PC-9 (cell line): Measurements from ENCODE around the gene LIN28A. TPM values are rescaled to one million over a fixed set of nuclear protein-coding genes. Genes with fewer than 3 reads are reported as not detected.
"Not testable (repeated sequence)": the region's sequence is repeated elsewhere in the genome, so short reads cannot be mapped to it uniquely, and the experiment has no call there.

Source experiments
- BruUV-seq: library from RNA; stranded (reverse); fragments of 400-500 nt; replicated peaks from 2 replicates; lab custom pipeline; 2021; lab: Mats Ljungman, UMichigan
- CTCF ChIA-PET: fragments of 300-600 bp; sonication (Branson Sonifier 250); formaldehyde crosslinking; loops from one replicate; lab custom pipeline; 2022; ENCODE audit warnings: antibody characterized with exemption; lab: Charles Lee
- POLR2A ChIA-PET: fragments of 300-600 bp; sonication (Branson Sonifier 250); formaldehyde crosslinking; loops from one replicate; lab custom pipeline; 2022; ENCODE audit warnings: antibody characterized with exemption; ENCODE audit not compliant: unreplicated experiment; lab: Charles Lee
- DNase-seq, 2 experiments: peaks; one replicate each; pipeline versions ENCODE4 v3.0.0 to v3.0.0-alpha.2; 2015 to 2022; ENCODE audit warnings: mixed read lengths in 1 of 2
- H2AFZ ChIP-seq: fragments of 200-600 bp; sonication (generic); 2 replicates; pipeline ENCODE4 v1.8.1; 2017; ENCODE audit warnings: antibody characterized with exemption
- H3F3A ChIP-seq: fragments of 200-600 bp; sonication (generic); 2 replicates; pipeline ENCODE4 v1.8.1; 2017; ENCODE audit warnings: antibody characterized with exemption, mild to moderate bottlenecking, low read depth; ENCODE audit not compliant: insufficient read depth
- H3K27ac ChIP-seq: fragments of 200-600 bp; sonication (generic); 2 replicates; pipeline ENCODE4 v1.6.1; 2016; ENCODE audit warnings: mixed run types
- H3K27me3 ChIP-seq: fragments of 200-600 bp; sonication (generic); 2 replicates; pipeline ENCODE4 v1.6.1; 2016; ENCODE audit warnings: low read depth, mixed run types; ENCODE audit not compliant: insufficient read depth
- H3K36me3 ChIP-seq: fragments of 200-600 bp; sonication (generic); 2 replicates; pipeline ENCODE4 v1.6.1; 2016; ENCODE audit warnings: low read depth, mixed run types
- H3K4me1 ChIP-seq: fragments of 200-600 bp; sonication (generic); replicated peaks from 2 replicates; pipeline ENCODE4 v1.6.1; 2016; ENCODE audit warnings: mixed run types; ENCODE audit not compliant: insufficient read depth
- H3K4me2 ChIP-seq: fragments of 200-600 bp; sonication (generic); 2 replicates; pipeline ENCODE4 v1.6.1; 2017; ENCODE audit warnings: mixed run types
- H3K4me3 ChIP-seq: fragments of 200-600 bp; sonication (generic); 2 replicates; pipeline ENCODE4 v1.6.1; 2016; ENCODE audit warnings: mixed run types
- H3K79me2 ChIP-seq: fragments of 200-600 bp; sonication (generic); 2 replicates; pipeline ENCODE4 v1.6.1; 2017; ENCODE audit warnings: low read depth, mixed run types
- H3K9me2 ChIP-seq: fragments of 200-600 bp; sonication (generic); 2 replicates; pipeline ENCODE4 v1.8.1; 2017; ENCODE audit warnings: mild to moderate bottlenecking; ENCODE audit not compliant: insufficient read depth
- H3K9me3 ChIP-seq: fragments of 200-600 bp; sonication (generic); 2 replicates; pipeline ENCODE4 v1.8.1; 2016; ENCODE audit warnings: low read depth; ENCODE audit not compliant: insufficient read depth
- H4K20me1 ChIP-seq: fragments of 200-600 bp; sonication (generic); 2 replicates; pipeline ENCODE4 v1.8.1; 2017; ENCODE audit not compliant: insufficient read depth
- EZH2 ChIP-seq: fragments of 200-600 bp; sonication (generic); IDR thresholded peaks from 2 replicates; pipeline ENCODE4 v1.8.0; 2017; ENCODE audit warnings: antibody characterized with exemption, low read depth
- intact Hi-C: fragments of 100-400 bp; cut with micrococcal nuclease; formaldehyde crosslinking; loops from one replicate; pipeline ENCODE4 v1.10.0; 2022; ENCODE audit not compliant: unreplicated experiment
- total RNA-seq: library from RNA; stranded (reverse); gene quantifications from 2 replicates; pipeline ENCODE4 v1.2.3, GENCODE V29; 2021
- TF ChIP-seq, protein P1 (sequence below): fragments of 200-600 bp; sonication (generic); conservative IDR thresholded peaks from 2 replicates; pipeline ENCODE4 v1.6.1; 2017; ENCODE audit warnings: mixed run types, antibody characterized with exemption, mild to moderate bottlenecking, moderate library complexity

Gene LIN28A
- total RNA-seq, 1 experiment from 2014 or later, result not detected

DNA sequence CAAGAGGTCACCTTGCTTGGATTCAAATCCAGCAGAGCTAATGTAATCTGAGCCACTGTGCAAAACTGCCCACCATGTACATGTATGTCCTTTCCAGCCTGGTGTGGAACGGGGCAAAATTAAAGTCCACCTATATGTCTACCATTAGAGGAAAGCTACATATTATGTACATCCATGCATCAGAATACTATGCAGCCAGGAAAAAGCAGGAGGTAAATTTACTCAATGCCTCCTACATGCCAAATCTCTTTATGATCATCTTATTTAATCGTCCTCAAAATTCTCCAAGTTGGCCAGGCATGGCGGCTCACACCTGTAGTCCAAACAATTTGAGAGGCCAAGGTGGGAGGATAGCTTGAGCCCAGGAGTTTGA, 31.8 kb upstream of the LIN28A start:
- H3K4me3 ChIP-seq, result no peak overlapping the region
- no peaks in the 10 kb centered on the region for H3K9me3 ChIP-seq
- H3F3A ChIP-seq, result peaks cover 18% of the 10 kb centered on the region; the same call in 1 of the 2 replicates

DNA sequence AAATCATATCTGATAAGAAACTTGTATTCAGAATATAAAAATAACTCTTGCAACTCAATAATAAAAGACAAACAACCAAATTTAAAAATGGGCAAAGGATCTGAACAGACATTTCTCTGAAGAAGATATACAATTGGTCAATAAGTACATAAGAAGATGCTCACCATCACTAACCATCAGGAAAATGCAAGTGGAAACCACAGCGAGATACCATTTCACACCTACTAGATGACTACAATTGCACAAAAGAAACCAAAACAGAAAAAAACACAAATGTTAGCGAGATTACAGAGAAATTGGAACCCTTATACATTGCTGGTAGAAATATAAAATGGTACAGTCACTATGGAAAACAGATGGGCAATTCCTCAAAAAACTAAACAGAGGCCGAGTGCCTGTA, 26.5 kb upstream of the LIN28A start:
- intact Hi-C loops, result no loop called here
- H3K4me1 ChIP-seq, result peaks cover 5% of the 10 kb centered on the region; the same call in 1 of the 2 replicates
- H3K27me3 ChIP-seq, result no peaks in the 10 kb centered on the region
- ChIA-PET POLR2A (no interaction called here), CTCF (interaction anchor here (0.7 kb wide), 1 partner anchor 26 kb away, joined by 4 read pairs; no protein-coding TSS in a partner anchor)
- no peaks in the 10 kb centered on the region for H4K20me1 ChIP-seq
- H3K79me2 ChIP-seq, result no peaks in the 10 kb centered on the region
- DNase-seq, result no peak
- H3K36me3 ChIP-seq, result no peaks in the 10 kb centered on the region
- H3K9me2 ChIP-seq, result no peaks in the 10 kb centered on the region
- TF ChIP-seq EZH2, result no peak
- TF ChIP-seq, protein P1, sequence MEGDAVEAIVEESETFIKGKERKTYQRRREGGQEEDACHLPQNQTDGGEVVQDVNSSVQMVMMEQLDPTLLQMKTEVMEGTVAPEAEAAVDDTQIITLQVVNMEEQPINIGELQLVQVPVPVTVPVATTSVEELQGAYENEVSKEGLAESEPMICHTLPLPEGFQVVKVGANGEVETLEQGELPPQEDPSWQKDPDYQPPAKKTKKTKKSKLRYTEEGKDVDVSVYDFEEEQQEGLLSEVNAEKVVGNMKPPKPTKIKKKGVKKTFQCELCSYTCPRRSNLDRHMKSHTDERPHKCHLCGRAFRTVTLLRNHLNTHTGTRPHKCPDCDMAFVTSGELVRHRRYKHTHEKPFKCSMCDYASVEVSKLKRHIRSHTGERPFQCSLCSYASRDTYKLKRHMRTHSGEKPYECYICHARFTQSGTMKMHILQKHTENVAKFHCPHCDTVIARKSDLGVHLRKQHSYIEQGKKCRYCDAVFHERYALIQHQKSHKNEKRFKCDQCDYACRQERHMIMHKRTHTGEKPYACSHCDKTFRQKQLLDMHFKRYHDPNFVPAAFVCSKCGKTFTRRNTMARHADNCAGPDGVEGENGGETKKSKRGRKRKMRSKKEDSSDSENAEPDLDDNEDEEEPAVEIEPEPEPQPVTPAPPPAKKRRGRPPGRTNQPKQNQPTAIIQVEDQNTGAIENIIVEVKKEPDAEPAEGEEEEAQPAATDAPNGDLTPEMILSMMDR, result no peak
- no peak overlapping the region for H3K27ac ChIP-seq
- H3K4me2 ChIP-seq, result no peak overlapping the region
- H2AFZ ChIP-seq, result no peak overlapping the region
- BruUV-seq, result no TSS peak
- no peak overlapping the region for H3K4me3 ChIP-seq
- H3F3A ChIP-seq, result no peaks in the 10 kb centered on the region
- no peaks in the 10 kb centered on the region for H3K9me3 ChIP-seq

More for the DNA sequence above, 31.8 kb upstream of the LIN28A start:
- ChIA-PET CTCF (no interaction called here), POLR2A (no interaction called here)
- TF ChIP-seq, protein P1, result no peak
- TF ChIP-seq EZH2, result no peak
- Histone ChIP-seq H3K27me3 (no peaks in the 10 kb centered on the region), H3K27ac (no peak overlapping the region), H3K4me1 (peaks cover 17% of the 10 kb centered on the region), H3K79me2 (no peaks in the 10 kb centered on the region), H3K4me2 (peak overlapping the region; percentile 42), H3K9me2 (no peaks in the 10 kb centered on the region), H2AFZ (no peak overlapping the region), H3K36me3 (no peaks in the 10 kb centered on the region), H4K20me1 (no peaks in the 10 kb centered on the region)
- no peak for DNase-seq
- BruUV-seq, result no TSS peak
- intact Hi-C loops, result no loop called here

DNA sequence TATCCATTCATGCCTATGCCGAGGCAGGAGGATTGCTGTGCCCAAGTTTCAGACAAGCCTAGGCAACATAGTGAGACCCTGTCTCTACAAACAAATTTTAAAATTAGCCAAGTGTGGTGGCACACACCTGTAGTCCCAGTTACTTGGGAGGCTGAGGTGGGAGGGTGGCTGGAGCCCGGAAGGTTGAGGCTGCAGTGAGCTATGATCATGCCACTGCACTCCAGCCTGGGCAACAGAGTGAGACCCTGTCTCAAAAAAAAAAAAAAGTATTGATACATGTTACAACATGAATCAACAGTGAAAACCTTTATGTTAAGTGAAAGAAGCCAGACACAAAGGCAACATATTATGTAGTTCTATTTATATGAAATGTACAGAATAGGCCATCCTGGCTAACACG, 25.6 kb upstream of the LIN28A start:
- BruUV-seq, intact Hi-C loops: not testable (repeated sequence)
- POLR2A ChIA-PET, result interaction anchor here (0.6 kb wide), 1 partner anchor 208 kb away, joined by 8 read pairs; the partner anchor contains the start of gene CNKSR1

DNA sequence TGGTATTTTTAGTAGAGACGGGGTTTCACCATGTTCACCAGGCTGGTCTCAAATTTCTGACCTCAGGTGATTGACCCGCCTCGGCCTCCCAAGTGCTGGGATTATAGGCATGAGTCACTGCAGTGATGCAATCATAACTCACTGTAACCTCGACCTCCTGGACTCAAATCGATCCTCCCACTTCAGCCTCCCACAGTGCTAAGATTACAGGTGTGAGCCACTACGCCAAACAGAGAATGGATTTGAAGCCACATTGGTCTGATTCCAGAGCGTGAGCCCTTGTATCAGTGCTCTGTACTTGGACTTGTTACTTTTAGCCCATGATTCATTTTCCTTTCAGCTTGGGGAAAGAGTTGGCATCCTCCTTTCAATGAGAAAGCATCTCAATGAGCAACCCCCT, 23.2 kb upstream of the LIN28A start:
- H3K4me1 ChIP-seq, result peaks cover 5% of the 10 kb centered on the region; the same call in 1 of the 2 replicates
- no peaks in the 10 kb centered on the region for H4K20me1 ChIP-seq
- no peaks in the 10 kb centered on the region for H3K9me3 ChIP-seq
- no peaks in the 10 kb centered on the region for H3K36me3 ChIP-seq
- no peak overlapping the region for H3K4me2 ChIP-seq
- BruUV-seq, result no TSS peak
- H3K79me2 ChIP-seq, result no peaks in the 10 kb centered on the region
- ChIA-PET POLR2A (no interaction called here), CTCF (no interaction called here)
- no peaks in the 10 kb centered on the region for H3K27me3 ChIP-seq
- peak; percentile 47 to 83 for DNase-seq
- no peaks in the 10 kb centered on the region for H3F3A ChIP-seq
- H3K9me2 ChIP-seq, result no peaks in the 10 kb centered on the region
- intact Hi-C loops, result no loop called here
- no peak for TF ChIP-seq EZH2
- TF ChIP-seq, protein P1, result no peak
- H3K4me3 ChIP-seq, result no peak overlapping the region
- H3K27ac ChIP-seq, result no peak overlapping the region
- no peak overlapping the region for H2AFZ ChIP-seq

More for the DNA sequence above, 25.6 kb upstream of the LIN28A start:
- H3K4me3 ChIP-seq, H3K4me2 ChIP-seq, H3K9me2 ChIP-seq, CTCF ChIA-PET, DNase-seq, H3K79me2 ChIP-seq, H3K9me3 ChIP-seq, H3F3A ChIP-seq, H3K27me3 ChIP-seq, H2AFZ ChIP-seq, H3K36me3 ChIP-seq, H3K4me1 ChIP-seq, H3K27ac ChIP-seq, H4K20me1 ChIP-seq: not testable (repeated sequence)
